HG03460 (cell line): ENCODE results near the gene ZNF155.
"Not testable (repeated sequence)": the region's sequence is repeated elsewhere in the genome, so short reads cannot be mapped to it uniquely, and the experiment has no call there.

Experiments used
- ATAC-seq: cut with Tn5 transposase; IDR thresholded peaks from one replicate; pipeline ENCODE4 v1.9.1; 2021; ENCODE audit not compliant: unreplicated experiment

ZNF155 gene

GRCh38 chr19:43983912-43984686 is at the start of gene ZNF155:
ZNF155 (plus strand) TSS chr19:43984188; CDS start chr19:43988544, 4,356 bp downstream.
- ATAC-seq: peak; percentile 83

- peak; percentile 96 for ATAC-seq
Measured at GRCh38 chr19:43934985-43935708, 48.8 kb upstream of the ZNF155 start, which contains the start of gene ZNF45. ZNF45 (minus strand) TSS chr19:43935282; CDS start chr19:43922185, 13,097 bp downstream.

GRCh38 chr19:43936188-43936587 is 47.8 kb upstream of the ZNF155 start:
- no peak for ATAC-seq

- ATAC-seq: no peak
Measured at GRCh38 chr19:43939557-43940260, 44.3 kb upstream of the ZNF155 start.

GRCh38 chr19:43940719-43941118 is 43.3 kb upstream of the ZNF155 start:
- no peak for ATAC-seq

- ATAC-seq: no peak
Measured at GRCh38 chr19:43941209-43941608, 42.8 kb upstream of the ZNF155 start.

- ATAC-seq: not testable (repeated sequence)
Measured at GRCh38 chr19:43947412-43947811, 36.6 kb upstream of the ZNF155 start.

GRCh38 chr19:43949803-43950202 is 34.2 kb upstream of the ZNF155 start:
- not testable (repeated sequence) for ATAC-seq

GRCh38 chr19:43950834-43951645 is 32.9 kb upstream of the ZNF155 start, which contains the start of gene ZNF221:
ZNF221 (plus strand) TSS chr19:43951228; CDS start chr19:43962727, 11,499 bp downstream.
- ATAC-seq: peak; percentile 86

GRCh38 chr19:43956827-43957226 is 27.2 kb upstream of the ZNF155 start:
- no peak for ATAC-seq

GRCh38 chr19:43957891-43958290 is 26.1 kb upstream of the ZNF155 start:
- no peak for ATAC-seq

- no peak for ATAC-seq
Measured at GRCh38 chr19:43960411-43960810, 23.6 kb upstream of the ZNF155 start.

GRCh38 chr19:43966079-43966694 is 17.8 kb upstream of the ZNF155 start:
- ATAC-seq: no peak

- no peak for ATAC-seq
Measured at GRCh38 chr19:43976732-43977131, 7.3 kb upstream of the ZNF155 start.

- no peak for ATAC-seq
Measured at GRCh38 chr19:43983544-43983911, 460 bp upstream of the ZNF155 start.

- peak; percentile 15 for ATAC-seq
Measured at GRCh38 chr19:43984687-43985000, 656 bp downstream of the ZNF155 start.

GRCh38 chr19:43997631-43998290 is 13.8 kb downstream of the ZNF155 start:
- no peak for ATAC-seq

- ATAC-seq: no peak
Measured at GRCh38 chr19:44002212-44002565, 18.2 kb downstream of the ZNF155 start.

- ATAC-seq: peak; percentile 92
Measured at GRCh38 chr19:44002566-44003460, 18.8 kb downstream of the ZNF155 start, which contains the start of gene ZNF230. ZNF230 (plus strand) TSS chr19:44002957; CDS start chr19:44007079, 4,122 bp downstream.
